Astrocyte (in vitro differentiated cells and primary cell): ENCODE results near the gene CFAP298. TPM values are rescaled to one million over a fixed set of nuclear protein-coding genes. Genes with fewer than 3 reads are reported as not detected.
"Not testable (repeated sequence)": the region's sequence is repeated elsewhere in the genome, so short reads cannot be mapped to it uniquely, and the experiment has no call there.

Experiments
- DNase-seq: peaks from one replicate; pipeline ENCODE4 v3.0.0-alpha.2; 2010; ENCODE audit warnings: low read depth
- FAIRE-seq: peaks from 2 replicates; lab custom pipeline; 2011; peaks lifted over from hg19 to GRCh38; lab: Jason Lieb, UNC
- H2AFZ ChIP-seq: 2 replicates; pipeline ENCODE4 v1.6.0; 2012; ENCODE audit warnings: low read depth, low read length, inconsistent platforms
- H3K27ac ChIP-seq: 2 replicates; pipeline ENCODE4 v1.5.1; 2011; ENCODE audit warnings: low read depth, low read length, inconsistent platforms
- H3K27me3 ChIP-seq: 2 replicates; pipeline ENCODE4 v1.6.0; 2011; ENCODE audit warnings: low read length, inconsistent platforms; ENCODE audit not compliant: insufficient read depth
- H3K36me3 ChIP-seq: 2 replicates; pipeline ENCODE4 v1.5.1; 2011; ENCODE audit warnings: low read length, inconsistent platforms; ENCODE audit not compliant: insufficient read depth
- H3K4me1 ChIP-seq: 2 replicates; pipeline ENCODE4 v1.5.1; 2011; ENCODE audit warnings: low read length, inconsistent platforms; ENCODE audit not compliant: insufficient read depth
- H3K4me2 ChIP-seq: 2 replicates; pipeline ENCODE4 v1.6.0; 2012; ENCODE audit warnings: low read length, inconsistent platforms
- H3K4me3 ChIP-seq: 2 replicates; pipeline ENCODE4 v1.5.1; 2011; ENCODE audit warnings: low read depth, mild to moderate bottlenecking, low read length, inconsistent platforms; ENCODE audit not compliant: insufficient read depth
- H3K79me2 ChIP-seq: 2 replicates; pipeline ENCODE4 v1.6.0; 2012; ENCODE audit warnings: mild to moderate bottlenecking, low read length, inconsistent platforms; ENCODE audit not compliant: insufficient read depth
- H3K9ac ChIP-seq: 2 replicates; pipeline ENCODE4 v1.6.0; 2012; ENCODE audit warnings: mild to moderate bottlenecking, low read length, inconsistent platforms
- H3K9me3 ChIP-seq: 2 replicates; pipeline ENCODE4 v1.5.1; 2012; ENCODE audit warnings: low read depth, mild to moderate bottlenecking, low read length, inconsistent platforms; ENCODE audit not compliant: insufficient read depth
- H4K20me1 ChIP-seq: 2 replicates; pipeline ENCODE4 v1.6.0; 2012; ENCODE audit warnings: low read length, inconsistent platforms; ENCODE audit not compliant: insufficient read depth
- H3K27ac Mint-ChIP-seq: one replicate; pipeline ENCODE4 v1.8.0; 2021; ENCODE audit warnings: mild to moderate bottlenecking, mixed read lengths; ENCODE audit not compliant: unreplicated experiment
- H3K27me3 Mint-ChIP-seq: one replicate; pipeline ENCODE4 v1.8.0; 2021; ENCODE audit warnings: low read depth, mixed read lengths; ENCODE audit not compliant: unreplicated experiment
- H3K36me3 Mint-ChIP-seq: one replicate; pipeline ENCODE4 v1.8.0; 2021; ENCODE audit warnings: low read depth, mixed read lengths; ENCODE audit not compliant: unreplicated experiment
- H3K4me1 Mint-ChIP-seq: one replicate; pipeline ENCODE4 v1.8.0; 2021; ENCODE audit warnings: low read depth, mixed read lengths; ENCODE audit not compliant: unreplicated experiment
- H3K4me3 Mint-ChIP-seq: one replicate; pipeline ENCODE4 v1.8.0; 2021; ENCODE audit warnings: mild to moderate bottlenecking, moderate library complexity, mixed read lengths; ENCODE audit not compliant: unreplicated experiment
- H3K9me3 Mint-ChIP-seq: one replicate; pipeline ENCODE4 v1.8.0; 2021; ENCODE audit warnings: mild to moderate bottlenecking, mixed read lengths; ENCODE audit not compliant: unreplicated experiment
- EZH2 ChIP-seq: IDR thresholded peaks from 2 replicates; pipeline ENCODE4 v1.6.1; 2012; ENCODE audit warnings: mild to moderate bottlenecking, low read length, inconsistent platforms; ENCODE audit not compliant: insufficient read depth
- total RNA-seq: library from RNA; stranded (reverse); gene quantifications from 2 replicates; pipeline ENCODE4 v1.2.1, GENCODE V29; 2021
- TF ChIP-seq, protein P1 (sequence below): IDR thresholded peaks from 2 replicates; pipeline ENCODE4 v1.5.1; 2011; ENCODE audit warnings: low read depth, mild to moderate bottlenecking, inconsistent platforms, low read length, moderate library complexity; ENCODE audit not compliant: insufficient read depth

CFAP298 gene
- total RNA-seq, 1 donor from 2014 or later, result 28.7 TPM

DNA sequence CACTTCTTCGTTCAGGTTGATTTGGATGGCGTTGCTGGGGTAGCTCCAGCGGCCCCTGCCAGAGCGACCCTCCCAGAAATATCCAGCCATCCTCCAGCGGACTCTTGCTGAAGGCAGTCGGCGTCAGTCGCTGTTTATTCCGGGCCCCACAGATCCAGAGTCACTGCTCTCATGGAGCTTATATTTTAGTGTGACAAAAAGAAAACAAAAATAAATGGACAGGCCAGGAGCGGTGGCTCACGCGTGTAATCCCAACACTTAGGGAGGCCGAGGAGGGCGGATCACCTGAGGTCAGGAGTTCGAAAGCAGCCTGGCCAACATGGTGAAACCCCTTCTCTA lies 791 bp upstream of the CFAP298 start:
- TF ChIP-seq, protein P1, sequence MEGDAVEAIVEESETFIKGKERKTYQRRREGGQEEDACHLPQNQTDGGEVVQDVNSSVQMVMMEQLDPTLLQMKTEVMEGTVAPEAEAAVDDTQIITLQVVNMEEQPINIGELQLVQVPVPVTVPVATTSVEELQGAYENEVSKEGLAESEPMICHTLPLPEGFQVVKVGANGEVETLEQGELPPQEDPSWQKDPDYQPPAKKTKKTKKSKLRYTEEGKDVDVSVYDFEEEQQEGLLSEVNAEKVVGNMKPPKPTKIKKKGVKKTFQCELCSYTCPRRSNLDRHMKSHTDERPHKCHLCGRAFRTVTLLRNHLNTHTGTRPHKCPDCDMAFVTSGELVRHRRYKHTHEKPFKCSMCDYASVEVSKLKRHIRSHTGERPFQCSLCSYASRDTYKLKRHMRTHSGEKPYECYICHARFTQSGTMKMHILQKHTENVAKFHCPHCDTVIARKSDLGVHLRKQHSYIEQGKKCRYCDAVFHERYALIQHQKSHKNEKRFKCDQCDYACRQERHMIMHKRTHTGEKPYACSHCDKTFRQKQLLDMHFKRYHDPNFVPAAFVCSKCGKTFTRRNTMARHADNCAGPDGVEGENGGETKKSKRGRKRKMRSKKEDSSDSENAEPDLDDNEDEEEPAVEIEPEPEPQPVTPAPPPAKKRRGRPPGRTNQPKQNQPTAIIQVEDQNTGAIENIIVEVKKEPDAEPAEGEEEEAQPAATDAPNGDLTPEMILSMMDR, result no peak
- TF ChIP-seq EZH2, result no peak
- Histone ChIP-seq H4K20me1 (peaks cover 9% of the 10 kb centered on the region), H3K27me3 (no peaks in the 10 kb centered on the region), H3K36me3 (peaks cover 10% of the 10 kb centered on the region), H3K4me1 (no peaks in the 10 kb centered on the region), H3K4me3 (peak overlapping the region; percentile 76), H3K4me2 (peak overlapping the region; percentile 99), H2AFZ (peak overlapping the region; percentile 99), H3K9ac (peak overlapping the region; percentile 96), H3K9me3 (no peaks in the 10 kb centered on the region), H3K27ac (peak overlapping the region; percentile 98), H3K79me2 (peaks cover 25% of the 10 kb centered on the region)
- Mint-ChIP-seq H3K36me3 (no peaks in the 10 kb centered on the region), H3K4me1 (no peaks in the 10 kb centered on the region), H3K4me3 (peak overlapping the region; percentile 94), H3K9me3 (no peaks in the 10 kb centered on the region), H3K27ac (peak overlapping the region; percentile 98), H3K27me3 (no peaks in the 10 kb centered on the region)
- no peak for DNase-seq
- no peak for FAIRE-seq

DNA sequence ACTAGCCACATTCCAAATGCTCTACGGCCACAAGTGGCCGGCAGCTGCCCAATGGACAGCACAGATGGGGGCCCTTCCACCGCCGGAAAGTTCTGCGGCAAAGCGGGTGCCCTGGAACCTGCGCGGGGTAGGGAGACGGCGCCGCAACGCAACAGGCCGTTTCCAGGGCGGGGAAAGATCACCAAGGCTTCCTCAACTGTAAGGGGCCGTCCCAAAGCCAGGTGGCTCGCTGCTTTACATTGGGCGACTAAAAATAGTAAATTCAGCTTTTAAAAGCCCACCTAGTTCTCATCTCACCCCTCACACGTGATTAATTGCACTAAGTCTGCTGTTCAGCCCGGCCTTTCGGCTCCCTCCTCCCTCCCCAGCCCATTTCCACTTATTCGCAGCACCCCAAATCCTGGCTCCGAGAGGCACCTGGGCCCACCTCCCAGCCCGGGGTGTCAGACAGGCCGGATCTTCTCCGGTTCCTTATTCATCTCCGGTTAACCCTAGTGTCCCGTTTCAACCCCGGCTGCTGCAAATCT lies 643 bp downstream of the CFAP298 start:
- Histone ChIP-seq H3K27ac (peak overlapping the region; percentile 98), H3K27me3 (no peaks in the 10 kb centered on the region), H2AFZ (peak overlapping the region; percentile 99), H3K4me2 (peak overlapping the region; percentile 99), H4K20me1 (peaks cover 9% of the 10 kb centered on the region), H3K4me1 (no peaks in the 10 kb centered on the region), H3K4me3 (peak overlapping the region; percentile 76), H3K36me3 (peaks cover 13% of the 10 kb centered on the region), H3K9me3 (no peaks in the 10 kb centered on the region), H3K9ac (peak overlapping the region; percentile 96), H3K79me2 (peaks cover 25% of the 10 kb centered on the region)
- H3K9me3 Mint-ChIP-seq, result no peaks in the 10 kb centered on the region
- DNase-seq, result peak; percentile 10
- no peaks in the 10 kb centered on the region for H3K27me3 Mint-ChIP-seq
- FAIRE-seq, result no peak
- H3K27ac Mint-ChIP-seq, result peak overlapping the region; percentile 98
- H3K36me3 Mint-ChIP-seq, result no peaks in the 10 kb centered on the region
- peak overlapping the region; percentile 94 for H3K4me3 Mint-ChIP-seq
- no peak for TF ChIP-seq EZH2
- TF ChIP-seq, protein P1, result no peak
- H3K4me1 Mint-ChIP-seq, result no peaks in the 10 kb centered on the region

DNA sequence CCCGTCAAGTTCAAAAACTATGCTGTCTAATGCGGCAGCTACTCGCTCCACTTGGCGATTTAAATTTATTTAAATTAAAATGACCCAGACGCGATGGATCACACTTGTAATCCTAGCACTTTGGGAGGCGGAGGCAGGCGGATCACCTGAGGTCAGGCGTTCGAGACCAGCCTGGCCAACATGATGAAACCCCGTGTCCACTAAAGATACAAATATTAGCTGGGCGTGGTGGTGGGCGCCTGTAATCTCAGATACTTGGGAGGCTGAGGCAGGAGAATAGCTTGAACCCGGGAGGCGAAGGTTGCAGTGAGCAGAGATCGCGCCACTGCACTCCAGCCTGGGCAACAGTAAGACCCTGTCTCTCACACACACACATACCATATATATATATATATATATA lies 1.2 kb downstream of the CFAP298 start:
- H3K27me3 ChIP-seq, H3K9me3 ChIP-seq, DNase-seq, H3K36me3 Mint-ChIP-seq, H3K4me1 ChIP-seq, H3K9me3 Mint-ChIP-seq, FAIRE-seq, H3K4me1 Mint-ChIP-seq, H3K27me3 Mint-ChIP-seq, H3K9ac ChIP-seq, H3K4me3 ChIP-seq, H2AFZ ChIP-seq, H4K20me1 ChIP-seq, H3K27ac ChIP-seq, H3K27ac Mint-ChIP-seq: not testable (repeated sequence)
- H3K4me3 Mint-ChIP-seq, result peak overlapping the region; percentile 71
- peak overlapping the region; percentile 74 for H3K4me2 ChIP-seq
- peaks cover 13% of the 10 kb centered on the region for H3K36me3 ChIP-seq
- peaks cover 25% of the 10 kb centered on the region for H3K79me2 ChIP-seq
